Karpas-422 (cell line): Measurements from ENCODE around the gene PAK1IP1. TPM values are rescaled to one million over a fixed set of nuclear protein-coding genes. Genes with fewer than 3 reads are reported as not detected.
"Not testable (repeated sequence)": the region's sequence is repeated elsewhere in the genome, so short reads cannot be mapped to it uniquely, and the experiment has no call there.

Experiments used
- DNase-seq: peaks from one replicate; pipeline ENCODE4 v3.0.0-alpha.2; 2015
- H2AFZ ChIP-seq: fragments of 200-600 bp; sonication (generic); 2 replicates; pipeline ENCODE4 v1.6.1; 2014; ENCODE audit warnings: antibody characterized with exemption, low read length, mixed read lengths
- H3K27ac ChIP-seq: fragments of 200-600 bp; sonication (generic); 2 replicates; pipeline ENCODE4 v1.5.1; 2014; ENCODE audit warnings: mild to moderate bottlenecking, low read length, moderate library complexity
- H3K27me3 ChIP-seq: fragments of 200-600 bp; sonication (generic); 2 replicates; pipeline ENCODE4 v1.6.1; 2014; ENCODE audit warnings: low read length, mixed read lengths
- H3K36me3 ChIP-seq: fragments of 200-600 bp; sonication (generic); 2 replicates; pipeline ENCODE4 v1.6.1; 2014; ENCODE audit warnings: low read length, mixed read lengths; ENCODE audit not compliant: insufficient read depth
- H3K4me1 ChIP-seq: fragments of 200-600 bp; sonication (generic); 2 replicates; pipeline ENCODE4 v1.6.1; 2014; ENCODE audit warnings: mild to moderate bottlenecking, low read length, mixed read lengths
- H3K4me2 ChIP-seq: fragments of 200-600 bp; sonication (generic); 2 replicates; pipeline ENCODE4 v1.6.1; 2014; ENCODE audit warnings: low read length, low read depth, mild to moderate bottlenecking; ENCODE audit not compliant: poor library complexity, severe bottlenecking
- H3K4me3 ChIP-seq: fragments of 200-600 bp; sonication (generic); 2 replicates; pipeline ENCODE4 v1.5.1; 2014; ENCODE audit warnings: mild to moderate bottlenecking, antibody characterized with exemption, low read length, mixed read lengths
- H3K79me2 ChIP-seq: fragments of 200-600 bp; sonication (generic); 2 replicates; pipeline ENCODE4 v1.6.1; 2014; ENCODE audit warnings: mild to moderate bottlenecking, low read length, mixed read lengths
- H3K9ac ChIP-seq: fragments of 200-600 bp; sonication (generic); 2 replicates; pipeline ENCODE4 v1.6.0; 2014; ENCODE audit warnings: low read length
- H3K9me2 ChIP-seq: fragments of 200-600 bp; sonication (generic), shearing (Covaris generic); replicated peaks from 2 replicates; pipeline ENCODE4 v1.6.0; 2014; ENCODE audit warnings: mild to moderate bottlenecking, low read length, moderate library complexity; ENCODE audit not compliant: insufficient read depth
- H3K9me3 ChIP-seq: fragments of 300-700, 200-600 bp; sonication (generic); 2 replicates; pipeline ENCODE4 v1.6.1; 2014; ENCODE audit warnings: low read length, mixed read lengths
- H4K20me1 ChIP-seq: fragments of 200-600 bp; sonication (generic); 2 replicates; pipeline ENCODE4 v1.6.1; 2014; ENCODE audit warnings: mild to moderate bottlenecking, antibody characterized with exemption, low read length, low read depth; ENCODE audit not compliant: insufficient read depth
- total RNA-seq: library from RNA; depleted of rRNA; stranded (reverse); fragments of >200 nt; shearing (Covaris generic); gene quantifications from 2 replicates; pipeline ENCODE4 v1.2.3, GENCODE V29; 2014; ENCODE audit warnings: low replicate concordance

PAK1IP1 gene
- total RNA-seq, 1 experiment from 2014 or later = 14.3 TPM

DNA sequence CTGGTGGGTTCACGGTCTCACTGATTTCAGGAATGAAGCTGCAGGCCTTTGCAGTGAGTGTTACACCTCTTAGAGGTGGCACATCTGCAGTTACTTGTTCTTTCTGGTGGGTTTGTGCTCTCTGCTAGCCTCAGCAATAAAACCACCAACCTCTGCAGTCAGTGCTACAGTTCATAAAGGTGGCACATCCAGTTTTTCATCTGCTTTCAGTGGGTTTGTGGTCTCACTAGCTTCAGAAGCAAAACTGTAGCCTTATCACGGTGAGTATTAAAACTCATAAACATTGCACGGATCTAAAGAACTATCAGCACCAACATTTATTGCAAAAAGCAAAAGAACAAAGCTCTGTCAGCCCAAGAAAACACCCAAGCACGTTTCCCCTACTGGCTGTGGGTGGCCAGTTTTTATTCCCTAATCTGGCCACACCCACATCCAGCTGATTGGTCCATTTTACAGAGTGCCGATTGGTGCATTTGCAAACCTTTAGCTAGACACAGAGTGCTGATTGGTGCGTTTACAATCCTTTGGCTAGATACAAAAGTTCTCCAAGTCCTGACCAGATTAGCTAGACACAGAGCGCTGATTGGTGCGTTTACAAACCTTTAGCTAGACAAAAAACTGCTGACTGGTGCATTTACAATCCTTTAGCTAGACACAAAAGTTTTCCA, 24.7 kb downstream of the PAK1IP1 start:
- Histone ChIP-seq H3K9me3 (no peaks in the 10 kb centered on the region; the same call in 1 of the 2 replicates), H3K4me3 (no peak overlapping the region), H3K4me2 (no peak overlapping the region), H3K4me1 (peaks cover 24% of the 10 kb centered on the region), H3K36me3 (no peaks in the 10 kb centered on the region), H2AFZ (no peak overlapping the region), H3K27ac (no peak overlapping the region), H3K27me3 (no peaks in the 10 kb centered on the region), H3K9me2 (no peaks in the 10 kb centered on the region), H3K79me2 (peaks cover 26% of the 10 kb centered on the region), H4K20me1 (no peaks in the 10 kb centered on the region), H3K9ac (no peak overlapping the region)
- peak; percentile 54 for DNase-seq

DNA sequence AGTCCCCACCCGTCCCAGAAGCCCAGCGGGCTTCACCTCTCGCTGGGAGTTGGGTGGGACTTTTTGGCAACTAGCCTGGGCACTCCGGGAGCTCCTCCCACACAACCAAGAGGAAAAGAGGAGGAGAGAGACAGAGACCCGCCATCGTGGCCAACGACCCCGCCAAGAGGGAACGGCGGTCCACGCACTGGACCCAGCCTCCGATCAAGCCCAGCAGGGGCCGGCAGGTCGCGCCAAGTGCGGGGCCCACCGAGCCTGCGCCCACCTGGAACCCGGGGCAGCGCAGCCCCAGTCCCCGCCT, 25.1 kb downstream of the PAK1IP1 start:
- H2AFZ ChIP-seq = no peak overlapping the region
- H3K36me3 ChIP-seq = no peaks in the 10 kb centered on the region

GRCh38 chr6:10720265-10720959, 25.6 kb downstream of the PAK1IP1 start:
- Histone ChIP-seq H3K9me3 (no peaks in the 10 kb centered on the region; the same call in 1 of the 2 replicates), H3K27me3 (no peaks in the 10 kb centered on the region), H3K9me2 (no peaks in the 10 kb centered on the region), H3K4me3 (peak overlapping the region; percentile 57), H3K27ac (no peak overlapping the region), H4K20me1 (no peaks in the 10 kb centered on the region), H3K36me3 (no peaks in the 10 kb centered on the region), H3K79me2 (peaks cover 34% of the 10 kb centered on the region), H2AFZ (peak overlapping the region; percentile 46; the same call in 1 of the 2 replicates), H3K9ac (peak overlapping the region; percentile 53), H3K4me2 (peak overlapping the region; percentile 53), H3K4me1 (peaks cover 25% of the 10 kb centered on the region)
- DNase-seq = no peak

More for the DNA sequence above, 25.1 kb downstream of the PAK1IP1 start:
- Histone ChIP-seq H3K9me3 (no peaks in the 10 kb centered on the region; the same call in 1 of the 2 replicates), H3K27ac (no peak overlapping the region), H3K4me1 (peaks cover 25% of the 10 kb centered on the region), H3K79me2 (peaks cover 30% of the 10 kb centered on the region), H3K9ac (no peak overlapping the region), H3K4me2 (no peak overlapping the region), H3K9me2 (no peaks in the 10 kb centered on the region), H3K27me3 (no peaks in the 10 kb centered on the region), H4K20me1 (no peaks in the 10 kb centered on the region), H3K4me3 (peak overlapping the region; percentile 57; the same call in 1 of the 2 replicates)
- DNase-seq = no peak

- Histone ChIP-seq H3K9ac (peak overlapping the region; percentile 79), H3K4me2 (peak overlapping the region; percentile 90), H3K27ac (peak overlapping the region; percentile 49; the same call in 1 of the 2 replicates), H2AFZ (peak overlapping the region; percentile 46; the same call in 1 of the 2 replicates), H3K4me3 (peak overlapping the region; percentile 78), H3K79me2 (peaks cover 37% of the 10 kb centered on the region), H3K4me1 (peaks cover 25% of the 10 kb centered on the region)
- not testable (repeated sequence) for H3K9me3 ChIP-seq, H3K27me3 ChIP-seq, H3K36me3 ChIP-seq, H3K9me2 ChIP-seq, H4K20me1 ChIP-seq, DNase-seq
Measured at GRCh38 chr6:10720960-10721849, 26.4 kb downstream of the PAK1IP1 start.

DNA sequence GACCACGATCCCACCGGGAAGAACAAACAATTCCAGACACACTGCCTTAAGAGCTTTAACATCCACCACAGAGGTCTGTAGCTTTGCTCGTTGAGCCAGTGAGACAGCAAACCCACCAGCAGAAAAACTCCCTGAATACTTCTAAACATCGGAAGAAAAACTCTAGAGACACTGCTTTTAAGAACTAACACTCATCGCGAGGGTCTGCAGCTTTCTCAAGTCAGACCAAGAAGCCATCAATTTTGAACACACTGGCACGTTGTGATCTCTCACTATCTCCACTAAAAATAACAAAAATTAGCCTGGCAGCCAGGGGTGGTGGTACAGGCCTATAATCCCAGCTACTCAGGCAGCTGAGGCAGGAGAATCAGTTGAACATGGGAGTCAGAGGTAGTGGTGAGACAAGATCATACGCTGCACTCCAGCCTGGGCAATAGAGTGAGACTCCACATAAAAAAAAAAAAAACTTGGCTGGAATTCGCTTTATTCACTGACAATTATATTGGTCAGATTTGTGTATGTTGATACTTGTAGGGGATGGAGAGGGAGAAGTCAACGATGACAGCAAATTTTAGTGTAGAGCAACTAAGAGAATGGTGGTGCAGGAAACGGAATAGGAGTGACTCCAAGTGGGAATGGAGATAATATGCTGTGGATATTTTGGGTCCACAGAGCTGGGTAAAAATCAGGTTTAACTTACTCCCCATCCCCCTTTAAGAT, 27.2 kb downstream of the PAK1IP1 start:
- H3K9me2 ChIP-seq = no peaks in the 10 kb centered on the region
- peak overlapping the region; percentile 90 for H3K4me2 ChIP-seq
- no peaks in the 10 kb centered on the region for H3K27me3 ChIP-seq
- peaks cover 5% of the 10 kb centered on the region; the same call in 1 of the 2 replicates for H3K36me3 ChIP-seq
- peak overlapping the region; percentile 78 for H3K4me3 ChIP-seq
- H3K4me1 ChIP-seq = peaks cover 25% of the 10 kb centered on the region
- H3K9ac ChIP-seq = peak overlapping the region; percentile 79
- no peak overlapping the region; the same call in 1 of the 2 replicates for H2AFZ ChIP-seq
- DNase-seq = no peak
- peak overlapping the region; percentile 49; the same call in 1 of the 2 replicates for H3K27ac ChIP-seq
- no peaks in the 10 kb centered on the region; the same call in 1 of the 2 replicates for H3K9me3 ChIP-seq
- H4K20me1 ChIP-seq = no peaks in the 10 kb centered on the region
- peaks cover 37% of the 10 kb centered on the region for H3K79me2 ChIP-seq

DNA sequence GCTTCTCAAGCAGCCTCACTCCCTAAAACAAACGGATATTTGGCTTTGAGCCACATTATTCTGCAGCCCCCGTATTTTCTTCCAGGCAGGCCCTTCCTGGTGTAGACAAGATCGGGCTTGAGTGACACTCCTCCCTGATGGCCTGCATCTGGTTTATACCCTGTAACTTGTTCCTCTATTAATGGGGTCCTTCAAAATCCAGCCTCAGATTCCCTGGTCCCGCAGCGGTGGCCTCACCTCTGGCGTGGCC, 27.7 kb downstream of the PAK1IP1 start:
- H3K9ac ChIP-seq = peak overlapping the region; percentile 79
- peak overlapping the region; percentile 90 for H3K4me2 ChIP-seq
- H3K4me1 ChIP-seq = peaks cover 25% of the 10 kb centered on the region
- H2AFZ ChIP-seq = peak overlapping the region; percentile 17; the same call in 1 of the 2 replicates
- no peaks in the 10 kb centered on the region for H3K27me3 ChIP-seq
- H3K9me3 ChIP-seq = no peaks in the 10 kb centered on the region; the same call in 1 of the 2 replicates
- peaks cover 5% of the 10 kb centered on the region; the same call in 1 of the 2 replicates for H3K36me3 ChIP-seq
- peak overlapping the region; percentile 78 for H3K4me3 ChIP-seq
- H3K79me2 ChIP-seq = peaks cover 37% of the 10 kb centered on the region
- H3K27ac ChIP-seq = peak overlapping the region; percentile 49; the same call in 1 of the 2 replicates
- no peak for DNase-seq
- no peaks in the 10 kb centered on the region for H3K9me2 ChIP-seq
- no peaks in the 10 kb centered on the region for H4K20me1 ChIP-seq

GRCh38 chr6:10722820-10723566, 28.2 kb downstream of the PAK1IP1 start, which contains the start of gene TMEM14C:
Gene TMEM14C (plus strand): TSS chr6:10723070. CDS start chr6:10724614, 1,544 bp downstream.
- peak within 1 kb of the TSS; percentile 79 for H3K9ac ChIP-seq
- peaks cover 37% of the 10 kb centered on the region for H3K79me2 ChIP-seq
- peak within 1 kb of the TSS; percentile 80 for H2AFZ ChIP-seq
- H3K4me1 ChIP-seq = peaks cover 25% of the 10 kb centered on the region
- no peaks in the 10 kb centered on the region for H4K20me1 ChIP-seq
- H3K36me3 ChIP-seq = peaks cover 5% of the 10 kb centered on the region; the same call in 1 of the 2 replicates
- H3K4me3 ChIP-seq = peak within 1 kb of the TSS; percentile 78
- H3K27me3 ChIP-seq = no peaks in the 10 kb centered on the region
- peak within 1 kb of the TSS; percentile 74 for H3K27ac ChIP-seq
- H3K9me2 ChIP-seq = no peaks in the 10 kb centered on the region
- DNase-seq = peak; percentile 97
- peak within 1 kb of the TSS; percentile 90 for H3K4me2 ChIP-seq
- H3K9me3 ChIP-seq = no peaks in the 10 kb centered on the region; the same call in 1 of the 2 replicates
